WTC11 (cell line): ENCODE data around the gene MED22. TPM values are rescaled to one million over a fixed set of nuclear protein-coding genes. Genes with fewer than 3 reads are reported as not detected.

ENCODE experiments used
- ATAC-seq: fragments of 200-7000 bp; cut with Tn5 transposase; 2 replicates; pipeline ENCODE4 v1.10.0; 2021; ENCODE audit warnings: mild to moderate bottlenecking, moderate library complexity
- CTCF ChIA-PET: fragments of 300-600 bp; sonication (Branson Sonifier 250); formaldehyde crosslinking; loops from one replicate; lab custom pipeline; 2021; ENCODE audit warnings: antibody characterized with exemption; lab: Charles Lee
- POLR2A ChIA-PET: fragments of 350-600 bp; sonication (Branson Sonifier 250); formaldehyde crosslinking; loops from one replicate; lab custom pipeline; 2021; ENCODE audit warnings: antibody characterized with exemption; lab: Charles Lee
- DNase-seq: peaks from one replicate; pipeline ENCODE4 v3.0.0; 2021; ENCODE audit warnings: low spot score
- H3K27ac Mint-ChIP-seq: 2 replicates; pipeline ENCODE4 v1.8.0; 2021; ENCODE audit warnings: mixed read lengths
- H3K27me3 Mint-ChIP-seq: 2 replicates; pipeline ENCODE4 v1.8.0; 2021; ENCODE audit warnings: low read depth, mild to moderate bottlenecking, moderate library complexity, mixed read lengths
- H3K36me3 Mint-ChIP-seq: 2 replicates; pipeline ENCODE4 v1.8.0; 2021; ENCODE audit warnings: mixed read lengths
- H3K4me1 Mint-ChIP-seq: 2 replicates; pipeline ENCODE4 v1.8.0; 2022; ENCODE audit warnings: mixed read lengths
- H3K4me3 Mint-ChIP-seq: 2 replicates; pipeline ENCODE4 v1.8.0; 2021; ENCODE audit warnings: mild to moderate bottlenecking, moderate library complexity, mixed read lengths
- H3K9me3 Mint-ChIP-seq: 2 replicates; pipeline ENCODE4 v1.8.0; 2021; ENCODE audit warnings: mixed read lengths
- ATF1 ChIP-seq: sonication (generic); formaldehyde crosslinking; IDR thresholded peaks from 2 replicates; pipeline ENCODE4 v1.8.1; 2023; ENCODE audit warnings: mild to moderate bottlenecking, moderate library complexity, missing genetic modification reagents
- ATF6 ChIP-seq: sonication (generic); formaldehyde crosslinking; IDR thresholded peaks from 2 replicates; pipeline ENCODE4 v1.8.1; 2023; ENCODE audit warnings: mild to moderate bottlenecking, missing genetic modification reagents
- E2F5 ChIP-seq: sonication (generic); formaldehyde crosslinking; IDR thresholded peaks from 2 replicates; pipeline ENCODE4 v1.8.1; 2022; ENCODE audit warnings: mild to moderate bottlenecking, moderate library complexity, missing genetic modification reagents
- ELF4 ChIP-seq: sonication (generic); formaldehyde crosslinking; IDR thresholded peaks from 2 replicates; pipeline ENCODE4 v1.8.1; 2022; ENCODE audit warnings: low read depth, mild to moderate bottlenecking, moderate library complexity, missing genetic modification reagents
- EMX1 ChIP-seq: fragments of 250-450 bp; sonication (Bioruptor Pico); IDR thresholded peaks from 2 replicates; pipeline ENCODE4 v1.8.0; 2021; ENCODE audit warnings: mild to moderate bottlenecking
- FOXK1 ChIP-seq: sonication (generic); formaldehyde crosslinking; IDR thresholded peaks from 2 replicates; pipeline ENCODE4 v1.8.0; 2022; ENCODE audit warnings: mild to moderate bottlenecking, moderate library complexity, missing genetic modification reagents
- FOXP1 ChIP-seq: sonication (generic); formaldehyde crosslinking; IDR thresholded peaks from 2 replicates; pipeline ENCODE4 v1.8.0; 2022; ENCODE audit warnings: missing genetic modification reagents, mild to moderate bottlenecking, moderate library complexity, borderline replicate concordance
- GABPB1 ChIP-seq: sonication (generic); formaldehyde crosslinking; IDR thresholded peaks from 2 replicates; pipeline ENCODE4 v1.8.1; 2023; ENCODE audit warnings: mild to moderate bottlenecking, missing genetic modification reagents
- GRHL2 ChIP-seq: fragments of 250-450 bp; sonication (Bioruptor Pico); IDR thresholded peaks from 2 replicates; pipeline ENCODE4 v1.8.0; 2022; ENCODE audit warnings: mild to moderate bottlenecking, moderate library complexity; ENCODE audit not compliant: insufficient replicate concordance, severe bottlenecking
- HMGA2 ChIP-seq: fragments of 250-450 bp; sonication (Bioruptor Pico); IDR thresholded peaks from 2 replicates; pipeline ENCODE4 v1.4.0; 2021; ENCODE audit warnings: mild to moderate bottlenecking, moderate library complexity
- IRF2 ChIP-seq: sonication (generic); formaldehyde crosslinking; IDR thresholded peaks from 2 replicates; pipeline ENCODE4 v1.8.0; 2022; ENCODE audit warnings: low read depth, missing genetic modification reagents, borderline replicate concordance
- JUN ChIP-seq: sonication (generic); formaldehyde crosslinking; IDR thresholded peaks from 2 replicates; pipeline ENCODE4 v1.8.0; 2023; ENCODE audit warnings: mild to moderate bottlenecking, missing genetic modification reagents
- MLX ChIP-seq: sonication (generic); formaldehyde crosslinking; IDR thresholded peaks from 2 replicates; pipeline ENCODE4 v1.8.1; 2023; ENCODE audit warnings: mild to moderate bottlenecking, missing genetic modification reagents, moderate library complexity
- NFYB ChIP-seq: sonication (generic); formaldehyde crosslinking; conservative IDR thresholded peaks from 2 replicates; pipeline ENCODE4 v1.8.0; 2022; ENCODE audit warnings: low read depth, missing genetic modification reagents
- NR3C1 ChIP-seq: sonication (generic); formaldehyde crosslinking; conservative IDR thresholded peaks from 2 replicates; pipeline ENCODE4 v1.8.1; 2023; ENCODE audit warnings: low read depth, mild to moderate bottlenecking, missing genetic modification reagents
- RELA ChIP-seq: sonication (generic); formaldehyde crosslinking; IDR thresholded peaks from 2 replicates; pipeline ENCODE4 v1.8.1; 2022; ENCODE audit warnings: missing genetic modification reagents, mild to moderate bottlenecking, borderline replicate concordance
- SMAD3 ChIP-seq: sonication (generic); formaldehyde crosslinking; IDR thresholded peaks from 2 replicates; pipeline ENCODE4 v1.8.0; 2022; ENCODE audit warnings: missing genetic modification reagents, mild to moderate bottlenecking, borderline replicate concordance
- SP1 ChIP-seq: sonication (generic); formaldehyde crosslinking; conservative IDR thresholded peaks from 2 replicates; pipeline ENCODE4 v1.8.1; 2022; ENCODE audit warnings: missing genetic modification reagents
- TEAD1 ChIP-seq: sonication (generic); formaldehyde crosslinking; IDR thresholded peaks from 2 replicates; pipeline ENCODE4 v1.8.0; 2022; ENCODE audit warnings: mild to moderate bottlenecking, missing genetic modification reagents
- ZNF121 ChIP-seq: sonication (generic); formaldehyde crosslinking; IDR thresholded peaks from 2 replicates; pipeline ENCODE4 v1.8.0; 2023; ENCODE audit warnings: missing genetic modification reagents
- ZNF232 ChIP-seq: sonication (generic); formaldehyde crosslinking; IDR thresholded peaks from 2 replicates; pipeline ENCODE4 v1.8.0; 2022; ENCODE audit warnings: mild to moderate bottlenecking, missing genetic modification reagents
- ZNF396 ChIP-seq: fragments of 250-450 bp; sonication (Bioruptor Pico); IDR thresholded peaks from 2 replicates; pipeline ENCODE4 v1.8.0; 2021; ENCODE audit warnings: mild to moderate bottlenecking, moderate library complexity, borderline replicate concordance
- ZNF671 ChIP-seq: fragments of 250-450 bp; sonication (Bioruptor Pico); IDR thresholded peaks from 2 replicates; pipeline ENCODE4 v1.8.0; 2021; ENCODE audit warnings: mild to moderate bottlenecking
- total RNA-seq: library from RNA; stranded (reverse); gene quantifications from 3 replicates; pipeline ENCODE4 v1.2.3, GENCODE V29; 2021
- TF ChIP-seq, protein P1 (sequence below): fragments of 250-450 bp; sonication (Bioruptor Pico); IDR thresholded peaks from 2 replicates; pipeline ENCODE4 v1.9.0; 2021; ENCODE audit warnings: mild to moderate bottlenecking, borderline replicate concordance
- TF ChIP-seq, protein P2 (sequence below): sonication (generic); formaldehyde crosslinking; IDR thresholded peaks from 2 replicates; pipeline ENCODE4 v1.8.0; 2022; ENCODE audit warnings: missing genetic modification reagents

MED22 gene
- total RNA-seq, 1 experiment from 2014 or later = 59.5 TPM

GRCh38 chr9:133375724-133376654 is 28.1 kb upstream of the MED22 start, which contains the start of the genes STKLD1 and SURF4:
STKLD1 (plus strand) TSS chr9:133376366; CDS start chr9:133376474, 108 bp downstream.
SURF4 (minus strand) TSS chr9:133376060; CDS start chr9:133375969, 91 bp downstream.
- POLR2A ChIA-PET = interaction anchor here (0.7 to 1.0 kb wide), 2 partner anchors 28 to 66 kb away, joined by 3 read pairs; partner anchors contain the start of genes MED22 and RPL7A
- ATAC-seq (peak; percentile 92), DNase-seq (peak; percentile 96)
- Mint-ChIP-seq H3K4me3 (peak within 1 kb of the TSS; percentile 98), H3K9me3 (peaks cover 4% of the 10 kb centered on the region), H3K27ac (peak within 1 kb of the TSS; percentile 96), H3K36me3 (peaks cover 18% of the 10 kb centered on the region), H3K27me3 (peaks cover 30% of the 10 kb centered on the region), H3K4me1 (peaks cover 17% of the 10 kb centered on the region)
- CTCF ChIA-PET = interaction anchor here (0.9 to 2.3 kb wide), 4 partner anchors 28 to 111 kb away, joined by 3 to 11 read pairs (median 3); partner anchors contain the start of genes ADAMTS13, MED22 and RPL7A
- TF ChIP-seq IRF2 = 0 out of 2 replicates have a peak, but pooled peaks have one; percentile 79
- no peak for TF ChIP-seq TEAD1 (CRISPR knock-in tag)
- TF ChIP-seq ZNF396 (CRISPR knock-in tag) = no peak
- TF ChIP-seq EMX1 (CRISPR knock-in tag) = no peak
- no peak for TF ChIP-seq SMAD3 (CRISPR knock-in tag)
- TF ChIP-seq RELA (CRISPR knock-in tag) = peak; percentile 83
- TF ChIP-seq ATF6 (CRISPR knock-in tag) = no peak
- TF ChIP-seq MLX = no peak
- peak; percentile 97 for TF ChIP-seq E2F5 (CRISPR knock-in tag)
- TF ChIP-seq NFYB (CRISPR knock-in tag) = peak; percentile 49; the same call in 1 of the 2 replicates
- TF ChIP-seq ZNF121 (CRISPR knock-in tag) = no peak
- no peak for TF ChIP-seq ATF1 (CRISPR knock-in tag)
- TF ChIP-seq JUN (CRISPR knock-in tag) = no peak
- 0 out of 2 replicates have a peak, but pooled peaks have one; percentile 70 for TF ChIP-seq NR3C1 (CRISPR knock-in tag)
- TF ChIP-seq ELF4 (CRISPR knock-in tag) = peak; percentile 74; the same call in 1 of the 2 replicates
- 0 out of 2 replicates have a peak, but pooled peaks have one; percentile 29 for TF ChIP-seq GABPB1
- TF ChIP-seq, protein P1, sequence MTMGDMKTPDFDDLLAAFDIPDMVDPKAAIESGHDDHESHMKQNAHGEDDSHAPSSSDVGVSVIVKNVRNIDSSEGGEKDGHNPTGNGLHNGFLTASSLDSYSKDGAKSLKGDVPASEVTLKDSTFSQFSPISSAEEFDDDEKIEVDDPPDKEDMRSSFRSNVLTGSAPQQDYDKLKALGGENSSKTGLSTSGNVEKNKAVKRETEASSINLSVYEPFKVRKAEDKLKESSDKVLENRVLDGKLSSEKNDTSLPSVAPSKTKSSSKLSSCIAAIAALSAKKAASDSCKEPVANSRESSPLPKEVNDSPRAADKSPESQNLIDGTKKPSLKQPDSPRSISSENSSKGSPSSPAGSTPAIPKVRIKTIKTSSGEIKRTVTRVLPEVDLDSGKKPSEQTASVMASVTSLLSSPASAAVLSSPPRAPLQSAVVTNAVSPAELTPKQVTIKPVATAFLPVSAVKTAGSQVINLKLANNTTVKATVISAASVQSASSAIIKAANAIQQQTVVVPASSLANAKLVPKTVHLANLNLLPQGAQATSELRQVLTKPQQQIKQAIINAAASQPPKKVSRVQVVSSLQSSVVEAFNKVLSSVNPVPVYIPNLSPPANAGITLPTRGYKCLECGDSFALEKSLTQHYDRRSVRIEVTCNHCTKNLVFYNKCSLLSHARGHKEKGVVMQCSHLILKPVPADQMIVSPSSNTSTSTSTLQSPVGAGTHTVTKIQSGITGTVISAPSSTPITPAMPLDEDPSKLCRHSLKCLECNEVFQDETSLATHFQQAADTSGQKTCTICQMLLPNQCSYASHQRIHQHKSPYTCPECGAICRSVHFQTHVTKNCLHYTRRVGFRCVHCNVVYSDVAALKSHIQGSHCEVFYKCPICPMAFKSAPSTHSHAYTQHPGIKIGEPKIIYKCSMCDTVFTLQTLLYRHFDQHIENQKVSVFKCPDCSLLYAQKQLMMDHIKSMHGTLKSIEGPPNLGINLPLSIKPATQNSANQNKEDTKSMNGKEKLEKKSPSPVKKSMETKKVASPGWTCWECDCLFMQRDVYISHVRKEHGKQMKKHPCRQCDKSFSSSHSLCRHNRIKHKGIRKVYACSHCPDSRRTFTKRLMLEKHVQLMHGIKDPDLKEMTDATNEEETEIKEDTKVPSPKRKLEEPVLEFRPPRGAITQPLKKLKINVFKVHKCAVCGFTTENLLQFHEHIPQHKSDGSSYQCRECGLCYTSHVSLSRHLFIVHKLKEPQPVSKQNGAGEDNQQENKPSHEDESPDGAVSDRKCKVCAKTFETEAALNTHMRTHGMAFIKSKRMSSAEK (CRISPR knock-in tag) = no peak
- no peak for TF ChIP-seq HMGA2
- TF ChIP-seq ZNF671 (CRISPR knock-in tag) = no peak
- TF ChIP-seq, protein P2, sequence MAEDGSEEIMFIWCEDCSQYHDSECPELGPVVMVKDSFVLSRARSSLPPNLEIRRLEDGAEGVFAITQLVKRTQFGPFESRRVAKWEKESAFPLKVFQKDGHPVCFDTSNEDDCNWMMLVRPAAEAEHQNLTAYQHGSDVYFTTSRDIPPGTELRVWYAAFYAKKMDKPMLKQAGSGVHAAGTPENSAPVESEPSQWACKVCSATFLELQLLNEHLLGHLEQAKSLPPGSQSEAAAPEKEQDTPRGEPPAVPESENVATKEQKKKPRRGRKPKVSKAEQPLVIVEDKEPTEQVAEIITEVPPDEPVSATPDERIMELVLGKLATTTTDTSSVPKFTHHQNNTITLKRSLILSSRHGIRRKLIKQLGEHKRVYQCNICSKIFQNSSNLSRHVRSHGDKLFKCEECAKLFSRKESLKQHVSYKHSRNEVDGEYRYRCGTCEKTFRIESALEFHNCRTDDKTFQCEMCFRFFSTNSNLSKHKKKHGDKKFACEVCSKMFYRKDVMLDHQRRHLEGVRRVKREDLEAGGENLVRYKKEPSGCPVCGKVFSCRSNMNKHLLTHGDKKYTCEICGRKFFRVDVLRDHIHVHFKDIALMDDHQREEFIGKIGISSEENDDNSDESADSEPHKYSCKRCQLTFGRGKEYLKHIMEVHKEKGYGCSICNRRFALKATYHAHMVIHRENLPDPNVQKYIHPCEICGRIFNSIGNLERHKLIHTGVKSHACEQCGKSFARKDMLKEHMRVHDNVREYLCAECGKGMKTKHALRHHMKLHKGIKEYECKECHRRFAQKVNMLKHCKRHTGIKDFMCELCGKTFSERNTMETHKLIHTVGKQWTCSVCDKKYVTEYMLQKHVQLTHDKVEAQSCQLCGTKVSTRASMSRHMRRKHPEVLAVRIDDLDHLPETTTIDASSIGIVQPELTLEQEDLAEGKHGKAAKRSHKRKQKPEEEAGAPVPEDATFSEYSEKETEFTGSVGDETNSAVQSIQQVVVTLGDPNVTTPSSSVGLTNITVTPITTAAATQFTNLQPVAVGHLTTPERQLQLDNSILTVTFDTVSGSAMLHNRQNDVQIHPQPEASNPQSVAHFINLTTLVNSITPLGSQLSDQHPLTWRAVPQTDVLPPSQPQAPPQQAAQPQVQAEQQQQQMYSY (CRISPR knock-in tag) = no peak
- peak; percentile 26 for TF ChIP-seq ZNF232
- TF ChIP-seq SP1 (CRISPR knock-in tag) = peak; percentile 100
- peak; percentile 96 for TF ChIP-seq FOXP1 (CRISPR knock-in tag)
- TF ChIP-seq GRHL2 = no peak
- peak; percentile 78 for TF ChIP-seq FOXK1 (CRISPR knock-in tag)
